ENCODE data around the gene VPS37B.

The VPS37B gene

DNA sequence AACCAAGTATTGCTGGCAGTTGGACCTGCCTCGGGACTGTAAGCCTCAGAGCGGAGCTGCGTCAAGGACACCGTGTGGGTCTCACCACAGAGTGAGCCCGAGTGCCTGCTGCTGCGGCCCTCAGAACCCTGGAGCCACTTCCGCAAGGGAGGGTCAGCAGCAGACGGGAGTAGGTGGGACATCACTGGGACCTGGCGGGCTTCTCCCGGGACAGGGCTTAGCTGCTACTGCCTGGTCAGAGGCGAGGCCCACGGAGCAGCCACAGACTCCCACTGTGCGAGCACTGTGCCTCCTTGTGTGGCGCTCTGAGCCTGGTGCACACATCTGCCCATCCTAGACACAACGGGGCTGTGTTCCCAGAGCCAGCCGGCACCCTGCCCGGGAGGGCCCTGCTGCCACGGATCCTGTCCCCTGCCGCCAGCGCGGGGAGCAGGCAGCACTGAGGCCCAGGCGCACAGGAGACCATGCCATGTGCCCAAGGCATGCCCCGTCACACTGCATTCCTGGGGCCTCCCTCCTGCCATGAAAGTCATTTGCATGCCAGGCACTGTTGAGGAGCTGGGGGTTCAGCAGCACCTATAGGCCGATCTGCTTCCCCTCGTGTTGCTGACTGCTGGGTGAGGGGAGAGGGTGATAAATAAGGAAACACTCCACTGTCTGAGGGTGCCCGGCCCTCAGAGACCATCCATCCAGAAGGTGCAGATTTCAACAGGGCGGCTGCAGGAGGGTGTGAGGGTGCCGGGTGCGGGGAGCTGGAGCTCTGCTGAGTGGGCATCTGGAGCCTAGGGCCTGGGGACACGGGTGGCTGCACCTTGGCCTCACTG lies 50.7 kb downstream of the VPS37B start:
- no peak for TF ChIP-seq CTCF (conservative IDR thresholded peaks at IDR 0.05)
- no peak overlapping the region for H3K27ac ChIP-seq

GRCh38 chr12:122844366-122844971 lies 51.5 kb downstream of the VPS37B start:
- TF ChIP-seq CTCF (conservative IDR thresholded peaks at IDR 0.05): no peak
- no peak for TF ChIP-seq ZFX (IDR thresholded peaks at IDR 0.05)
- no peak overlapping the region for H3K27ac ChIP-seq

GRCh38 chr12:122843455-122843854 lies 52.5 kb downstream of the VPS37B start:
- H3K27ac ChIP-seq: no peak overlapping the region
- TF ChIP-seq CTCF (conservative IDR thresholded peaks at IDR 0.05) (no peak), ZFX (IDR thresholded peaks at IDR 0.05) (no peak)

GRCh38 chr12:122842505-122843405 lies 53.2 kb downstream of the VPS37B start:
- TF ChIP-seq ZFX (IDR thresholded peaks at IDR 0.05) (no peak), CTCF (conservative IDR thresholded peaks at IDR 0.05) (no peak)
- H3K27ac ChIP-seq: no peak overlapping the region

DNA sequence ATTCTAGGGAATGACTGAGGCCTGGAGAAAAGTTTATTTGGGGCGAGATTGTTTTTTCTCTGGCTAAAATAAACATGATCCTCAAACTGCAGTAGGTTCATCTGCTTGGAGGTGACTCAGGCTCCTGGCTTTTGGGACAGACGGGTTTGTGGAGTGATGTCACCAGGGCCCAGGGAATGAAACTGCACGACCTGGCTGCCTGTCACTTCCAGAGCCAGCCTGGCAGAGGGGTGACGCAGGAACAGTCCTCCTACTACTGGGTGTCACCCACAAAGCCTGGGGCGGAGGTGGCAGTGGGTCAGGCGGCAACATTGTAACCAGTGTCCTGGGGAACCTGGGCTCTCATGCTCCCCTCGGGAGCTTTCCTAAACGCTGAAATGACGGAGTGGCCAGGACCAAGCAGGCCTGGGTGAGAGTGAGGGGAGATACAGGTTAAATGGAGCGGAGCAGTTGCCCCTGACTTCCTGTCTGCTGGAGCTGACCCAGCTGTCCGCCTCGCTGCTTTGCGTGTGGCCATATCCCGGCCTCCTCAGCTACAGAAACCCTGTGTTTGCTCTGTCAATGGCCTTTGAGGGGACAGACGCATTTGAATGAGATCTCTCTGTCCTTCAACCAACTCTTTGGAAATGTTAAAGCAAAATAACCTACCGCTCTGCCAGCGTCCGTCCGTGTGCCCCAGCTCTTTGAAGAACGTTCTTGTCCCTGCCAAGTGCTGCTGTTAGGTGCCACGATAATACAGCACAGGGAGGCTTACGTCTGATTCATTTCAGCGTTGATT lies 54.2 kb downstream of the VPS37B start:
- H3K27ac ChIP-seq: no peak overlapping the region
- no peak for TF ChIP-seq ZFX (IDR thresholded peaks at IDR 0.05)
- no peak for TF ChIP-seq CTCF (conservative IDR thresholded peaks at IDR 0.05)

GRCh38 chr12:122840580-122841513 lies 55.1 kb downstream of the VPS37B start:
- TF ChIP-seq CTCF (conservative IDR thresholded peaks at IDR 0.05): no peak
- TF ChIP-seq ZFX (IDR thresholded peaks at IDR 0.05): no peak
- H3K27ac ChIP-seq: no peak overlapping the region
